GM19438 (cell line): ENCODE measurements around the gene FBXO33.

ENCODE experiments used
- ATAC-seq: cut with Tn5 transposase; IDR thresholded peaks from one replicate; pipeline ENCODE4 v1.9.1; 2021; ENCODE audit warnings: low read depth; ENCODE audit not compliant: unreplicated experiment

The FBXO33 gene

GRCh38 chr14:39432179-39432618 is at the start of gene FBXO33:
Gene FBXO33 (minus strand): TSS chr14:39432433. CDS start chr14:39432162, 271 bp downstream.
- peak; percentile 79 for ATAC-seq

- peak; percentile 72 for ATAC-seq
Observed at GRCh38 chr14:39474416-39474911, 42.2 kb upstream of the FBXO33 start.

- no peak for ATAC-seq
Observed at GRCh38 chr14:39472078-39472477, 39.8 kb upstream of the FBXO33 start.

- peak; percentile 96 for ATAC-seq
Observed at GRCh38 chr14:39469094-39469710, 37.0 kb upstream of the FBXO33 start.

GRCh38 chr14:39467889-39468524 is 35.8 kb upstream of the FBXO33 start:
- ATAC-seq, result peak; percentile 52

GRCh38 chr14:39459795-39460478 is 27.7 kb upstream of the FBXO33 start:
- ATAC-seq, result no peak

- no peak for ATAC-seq
Observed at GRCh38 chr14:39456702-39457250, 24.5 kb upstream of the FBXO33 start.

- no peak for ATAC-seq
Observed at GRCh38 chr14:39454906-39455539, 22.8 kb upstream of the FBXO33 start.

- no peak for ATAC-seq
Observed at GRCh38 chr14:39452680-39453079, 20.4 kb upstream of the FBXO33 start.

GRCh38 chr14:39451811-39452210 is 19.6 kb upstream of the FBXO33 start:
- peak; percentile 59 for ATAC-seq

- ATAC-seq, result no peak
Observed at GRCh38 chr14:39447175-39447661, 15.0 kb upstream of the FBXO33 start.

GRCh38 chr14:39446131-39446744 is 14.0 kb upstream of the FBXO33 start:
- no peak for ATAC-seq

- ATAC-seq, result no peak
Observed at GRCh38 chr14:39442293-39442692, 10.1 kb upstream of the FBXO33 start.

GRCh38 chr14:39441805-39442204 is 9.6 kb upstream of the FBXO33 start:
- ATAC-seq, result no peak

- no peak for ATAC-seq
Observed at GRCh38 chr14:39440975-39441374, 8.7 kb upstream of the FBXO33 start.

GRCh38 chr14:39435241-39435640 is 3.0 kb upstream of the FBXO33 start:
- no peak for ATAC-seq

- no peak for ATAC-seq
Observed at GRCh38 chr14:39434401-39434800, 2.2 kb upstream of the FBXO33 start.

- ATAC-seq, result no peak
Observed at GRCh38 chr14:39433452-39433813, 1.2 kb upstream of the FBXO33 start.

- ATAC-seq, result peak; percentile 63
Observed at GRCh38 chr14:39432619-39433451, 602 bp upstream of the FBXO33 start.
